AG04449 (cell line): ENCODE data around the gene XRCC1.

Experiments
- CTCF ChIA-PET: fragments of 350-600 bp; formaldehyde crosslinking; extraction: SDS; loops from one replicate; lab custom pipeline; 2021; ENCODE audit warnings: antibody characterized with exemption; lab: Yijun Ruan, JAX
- POLR2A ChIA-PET: fragments of 400-600, 350-600 bp; formaldehyde crosslinking; extraction: SDS; loops from one replicate; lab custom pipeline; 2020; ENCODE audit warnings: antibody characterized with exemption, inconsistent platforms; lab: Yijun Ruan, JAX
- DNase-seq: peaks from one replicate; pipeline ENCODE4 v3.0.0-alpha.2; 2010; ENCODE audit warnings: low read depth, low spot score
- H3K4me3 ChIP-seq: 2 replicates; pipeline ENCODE4 v1.5.1; 2011; ENCODE audit warnings: low read depth, mild to moderate bottlenecking, control low read depth, low read length
- CTCF ChIP-seq: IDR thresholded peaks from one replicate; pipeline ENCODE4 v1.5.1; 2011; ENCODE audit warnings: mild to moderate bottlenecking, moderate library complexity, low read length, control low read depth, inconsistent platforms; ENCODE audit not compliant: insufficient read depth; ENCODE audit errors: missing control alignments

XRCC1 gene

GRCh38 chr19:43504426-43505185, 70.7 kb downstream of the XRCC1 start, which contains the start of gene PHLDB3:
TSS of gene PHLDB3 (minus strand) at chr19:43504746. CDS start at chr19:43504118, 628 bp downstream.
- CTCF ChIA-PET, result interaction anchor here (0.9 to 12.9 kb wide), 8 partner anchors 9 to 72 kb away, joined by 3 to 95 read pairs (median 4); partner anchors contain the start of gene ZNF575
- TF ChIP-seq CTCF, result no peak
- H3K4me3 ChIP-seq, result peak within 1 kb of the TSS; percentile 85
- no peak for DNase-seq
- POLR2A ChIA-PET, result interaction anchor here (0.6 to 1.2 kb wide), 4 partner anchors 9 to 18 kb away, joined by 3 to 4 read pairs (median 3); no protein-coding TSS in a partner anchor

- ChIA-PET CTCF (interaction anchor here (0.8 to 12.9 kb wide), 7 partner anchors 10 to 71 kb away, joined by 3 to 95 read pairs (median 4); partner anchors contain the start of gene ZNF575), POLR2A (interaction anchor here (0.6 to 1.2 kb wide), 3 partner anchors 9 to 71 kb away, joined by 3 read pairs; no protein-coding TSS in a partner anchor)
- TF ChIP-seq CTCF, result no peak
- peak overlapping the region; percentile 85 for H3K4me3 ChIP-seq
- peak; percentile 29 for DNase-seq
Measured at GRCh38 chr19:43503501-43504425, 71.6 kb downstream of the XRCC1 start.

- DNase-seq, result no peak
- CTCF ChIA-PET, result interaction anchor here (1.1 to 12.9 kb wide), 4 partner anchors 10 to 54 kb away, joined by 3 to 95 read pairs (median 4); no protein-coding TSS in a partner anchor
- no peak overlapping the region for H3K4me3 ChIP-seq
- POLR2A ChIA-PET, result no interaction called here
- no peak for TF ChIP-seq CTCF
Measured at GRCh38 chr19:43502419-43502976, 72.8 kb downstream of the XRCC1 start.

GRCh38 chr19:43501661-43502418, 73.5 kb downstream of the XRCC1 start:
- H3K4me3 ChIP-seq, result no peak overlapping the region
- TF ChIP-seq CTCF, result no peak
- no peak for DNase-seq
- ChIA-PET CTCF (interaction anchor here (1.1 to 12.9 kb wide), 5 partner anchors 9 to 54 kb away, joined by 3 to 95 read pairs (median 4); no protein-coding TSS in a partner anchor), POLR2A (no interaction called here)

GRCh38 chr19:43499042-43499441, 76.3 kb downstream of the XRCC1 start:
- H3K4me3 ChIP-seq, result no peak overlapping the region
- TF ChIP-seq CTCF, result no peak
- ChIA-PET POLR2A (no interaction called here), CTCF (interaction anchor here (1.4 to 12.9 kb wide), 3 partner anchors 20 to 51 kb away, joined by 3 to 95 read pairs (median 5); no protein-coding TSS in a partner anchor)
- no peak for DNase-seq
